ENCODE data around the gene MYO18B. TPM values are rescaled to one million over a fixed set of nuclear protein-coding genes. Genes with fewer than 3 reads are reported as not detected.

Gene MYO18B
- total and polyA plus RNA-seq, 9 donors = 0.02 to 0.23 (median 0.10) TPM; not detected in 5

DNA sequence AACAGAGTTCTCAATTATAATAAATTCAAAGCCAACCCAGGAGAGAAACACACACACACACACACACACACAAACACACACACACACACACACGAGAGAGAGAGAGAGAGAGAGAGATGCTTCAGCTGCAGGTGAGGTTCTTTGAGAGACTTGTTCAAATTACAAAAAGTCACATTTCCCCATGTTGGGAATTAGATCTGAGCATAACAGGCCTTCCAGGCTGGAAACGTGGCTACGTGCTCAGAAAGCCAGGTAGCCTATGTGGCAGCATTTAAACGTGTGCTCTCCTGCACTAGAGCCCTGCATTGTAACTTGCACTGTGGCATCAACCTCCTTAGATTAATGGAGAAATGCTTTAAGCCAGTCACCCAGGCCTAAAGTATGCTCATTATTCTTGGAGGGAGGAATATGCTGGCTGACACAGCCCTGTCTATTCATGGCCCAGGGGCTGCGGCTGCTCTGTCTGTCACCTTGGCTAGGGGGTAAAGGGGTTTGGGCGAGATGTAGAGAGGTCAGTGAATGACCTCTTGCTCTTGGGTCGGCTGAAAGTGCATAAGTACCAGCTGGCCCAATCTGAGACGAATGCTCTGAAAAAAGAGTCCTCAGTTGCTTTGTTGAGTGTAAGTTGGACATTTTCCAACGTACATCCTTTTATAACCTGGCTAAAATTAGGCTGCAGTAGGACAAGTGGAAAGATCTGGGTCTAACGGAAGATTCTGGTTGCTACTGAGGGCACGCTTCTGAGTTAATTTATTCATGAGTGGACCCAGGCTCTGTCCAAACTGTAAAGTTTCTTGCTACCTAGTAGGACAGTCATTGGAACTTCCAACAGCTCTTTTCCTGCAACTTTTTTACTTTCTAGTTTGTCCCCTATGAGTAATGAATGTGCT, 256.1 kb downstream of the MYO18B start:
- H3K36me3 ChIP-seq = no peaks in the 10 kb centered on the region
- intact Hi-C loops (cut with DNase I) = no loop called here
- WGBS, 3 donors = 43 to 58% (median 46%) methylated on average over 11 of the region's 11 CpGs
- no peak overlapping the region for H3K27ac ChIP-seq
- no peaks in the 10 kb centered on the region for H3K4me1 ChIP-seq (ENCODE audit: insufficient read depth)
- H3K27me3 ChIP-seq = no peaks in the 10 kb centered on the region
- TF ChIP-seq, protein P1, sequence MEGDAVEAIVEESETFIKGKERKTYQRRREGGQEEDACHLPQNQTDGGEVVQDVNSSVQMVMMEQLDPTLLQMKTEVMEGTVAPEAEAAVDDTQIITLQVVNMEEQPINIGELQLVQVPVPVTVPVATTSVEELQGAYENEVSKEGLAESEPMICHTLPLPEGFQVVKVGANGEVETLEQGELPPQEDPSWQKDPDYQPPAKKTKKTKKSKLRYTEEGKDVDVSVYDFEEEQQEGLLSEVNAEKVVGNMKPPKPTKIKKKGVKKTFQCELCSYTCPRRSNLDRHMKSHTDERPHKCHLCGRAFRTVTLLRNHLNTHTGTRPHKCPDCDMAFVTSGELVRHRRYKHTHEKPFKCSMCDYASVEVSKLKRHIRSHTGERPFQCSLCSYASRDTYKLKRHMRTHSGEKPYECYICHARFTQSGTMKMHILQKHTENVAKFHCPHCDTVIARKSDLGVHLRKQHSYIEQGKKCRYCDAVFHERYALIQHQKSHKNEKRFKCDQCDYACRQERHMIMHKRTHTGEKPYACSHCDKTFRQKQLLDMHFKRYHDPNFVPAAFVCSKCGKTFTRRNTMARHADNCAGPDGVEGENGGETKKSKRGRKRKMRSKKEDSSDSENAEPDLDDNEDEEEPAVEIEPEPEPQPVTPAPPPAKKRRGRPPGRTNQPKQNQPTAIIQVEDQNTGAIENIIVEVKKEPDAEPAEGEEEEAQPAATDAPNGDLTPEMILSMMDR (IDR thresholded peaks at IDR 0.05) = no peak
- no peak for TF ChIP-seq EP300 (IDR thresholded peaks at IDR 0.05)
- no peak for TF ChIP-seq POLR2A (IDR thresholded peaks at IDR 0.05)
- no peak for DNase-seq
- H3K4me3 ChIP-seq = no peak overlapping the region
- H3K9me3 ChIP-seq = no peaks in the 10 kb centered on the region

DNA sequence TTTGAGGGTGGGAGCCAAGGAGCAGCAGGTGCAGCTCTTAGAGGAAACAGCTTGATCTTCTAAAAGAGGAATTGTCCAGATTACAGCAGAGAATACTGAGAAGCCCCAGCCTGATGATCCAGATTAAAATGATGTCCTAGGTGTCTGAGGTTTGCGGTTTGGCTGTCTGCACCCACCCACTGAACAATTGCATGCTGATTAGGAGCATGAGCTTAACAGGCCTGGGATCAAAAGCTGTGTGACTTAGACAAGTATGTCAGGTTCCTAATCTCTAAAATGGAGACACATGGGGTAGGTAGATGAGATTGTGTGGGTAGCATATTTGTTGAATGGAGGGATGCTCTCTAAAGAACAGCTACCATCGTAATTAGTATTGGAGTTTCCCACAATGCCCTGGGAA, 260.5 kb downstream of the MYO18B start:
- no peaks in the 10 kb centered on the region for H3K4me1 ChIP-seq (ENCODE audit: insufficient read depth)
- DNase-seq = no peak
- H3K9me3 ChIP-seq = no peaks in the 10 kb centered on the region

DNA sequence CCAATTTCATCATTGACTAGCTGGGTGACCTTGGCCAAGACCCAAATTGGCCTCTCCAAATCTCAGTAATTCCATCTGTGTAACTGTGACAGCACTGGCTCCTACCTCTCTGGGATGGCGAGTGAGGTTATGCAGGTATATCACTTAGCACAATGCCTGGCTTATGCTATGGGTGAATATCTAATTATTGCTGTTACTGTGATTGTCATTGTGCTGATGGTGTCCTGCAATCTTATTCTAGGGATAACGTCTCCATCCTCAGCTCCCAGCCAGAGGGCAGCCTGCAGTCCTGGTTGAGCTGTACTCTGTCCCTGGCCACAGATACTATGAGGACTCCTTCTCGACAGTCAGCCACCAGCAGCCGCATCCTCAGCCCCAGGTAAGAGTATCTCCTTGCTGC, 262.5 kb downstream of the MYO18B start:
- Histone ChIP-seq H3K27me3 (no peaks in the 10 kb centered on the region), H3K9me3 (no peaks in the 10 kb centered on the region), H3K4me1 (ENCODE audit: insufficient read depth) (no peaks in the 10 kb centered on the region), H3K4me3 (no peak overlapping the region), H3K36me3 (no peaks in the 10 kb centered on the region), H3K27ac (no peak overlapping the region)
- intact Hi-C loops (cut with DNase I) = no loop called here
- TF ChIP-seq EP300 (IDR thresholded peaks at IDR 0.05) = no peak
- 82 to 86% (median 83%) methylated on average over 4 of the region's 4 CpGs for WGBS, 3 donors
- no peak for DNase-seq

More for the DNA sequence above, 260.5 kb downstream of the MYO18B start:
- no peak overlapping the region for H3K27ac ChIP-seq
- WGBS, 3 donors = 58 to 86% (median 81%) methylated on average over 2 of the region's 2 CpGs
- intact Hi-C loops (cut with DNase I) = no loop called here
- no peaks in the 10 kb centered on the region for H3K27me3 ChIP-seq
- TF ChIP-seq, protein P1 (IDR thresholded peaks at IDR 0.05) = no peak
- TF ChIP-seq EP300 (IDR thresholded peaks at IDR 0.05) (no peak), POLR2A (IDR thresholded peaks at IDR 0.05) (no peak)
- no peaks in the 10 kb centered on the region for H3K36me3 ChIP-seq
- no peak overlapping the region for H3K4me3 ChIP-seq

DNA sequence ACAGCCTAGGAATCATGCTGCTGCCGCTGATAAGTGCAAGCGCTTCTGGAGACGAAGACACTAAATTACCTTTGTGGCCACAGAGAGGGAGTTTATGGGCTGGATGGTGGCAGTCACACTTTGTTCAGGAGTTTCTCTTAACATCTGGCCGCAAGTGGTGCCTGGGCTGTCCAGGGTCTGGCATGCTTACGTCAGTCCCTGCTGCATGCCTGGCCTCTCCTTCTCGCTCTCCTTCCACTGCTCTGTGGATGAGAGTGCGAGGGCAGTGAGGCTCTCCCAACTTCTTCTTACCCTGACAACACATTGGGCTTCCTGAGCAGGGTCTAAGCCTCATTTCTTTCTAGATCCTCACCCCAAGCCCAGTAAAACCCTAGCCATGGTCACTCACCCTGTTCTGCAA, 266.6 kb downstream of the MYO18B start:
- Histone ChIP-seq H3K27ac (no peak overlapping the region), H3K27me3 (no peaks in the 10 kb centered on the region), H3K4me3 (no peak overlapping the region), H3K36me3 (no peaks in the 10 kb centered on the region), H3K9me3 (no peaks in the 10 kb centered on the region), H3K4me1 (ENCODE audit: insufficient read depth) (no peaks in the 10 kb centered on the region)
- DNase-seq = no peak
- TF ChIP-seq EP300 (IDR thresholded peaks at IDR 0.05) = no peak
- TF ChIP-seq, protein P1 (IDR thresholded peaks at IDR 0.05) = no peak
- TF ChIP-seq POLR2A (IDR thresholded peaks at IDR 0.05) = no peak
- intact Hi-C loops (cut with DNase I) = no loop called here
- 5 to 14% (median 11%) methylated on average over 7 of the region's 7 CpGs for WGBS, 3 donors

DNA sequence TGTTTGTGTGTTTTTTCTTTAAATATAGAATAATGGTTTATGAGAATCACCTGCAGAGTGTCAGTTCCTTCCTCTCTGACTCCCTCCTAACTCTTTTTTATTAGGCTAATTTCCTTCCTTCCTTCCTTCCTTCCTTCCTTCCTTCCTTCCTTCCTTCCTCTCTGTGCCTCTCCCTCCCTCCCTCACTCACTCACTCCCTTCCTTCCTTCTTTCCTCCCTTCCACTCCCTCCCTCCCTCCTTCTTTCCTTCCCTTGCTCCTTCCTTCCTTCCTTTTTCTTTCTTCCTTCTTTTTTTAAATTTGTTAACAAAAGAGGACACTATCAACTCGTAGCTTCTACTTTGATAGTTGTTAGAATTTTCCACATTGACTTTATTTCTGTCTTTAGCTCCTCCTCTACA, 274.9 kb downstream of the MYO18B start:
- no peak overlapping the region for H3K4me3 ChIP-seq
- TF ChIP-seq EP300 (IDR thresholded peaks at IDR 0.05) = no peak
- no peak for TF ChIP-seq POLR2A (IDR thresholded peaks at IDR 0.05)
- TF ChIP-seq, protein P1 (IDR thresholded peaks at IDR 0.05) = no peak
- intact Hi-C loops (cut with DNase I) = no loop called here
- no peaks in the 10 kb centered on the region for H3K36me3 ChIP-seq
- H3K27me3 ChIP-seq = no peaks in the 10 kb centered on the region
- WGBS, 3 donors = 33 to 61% (median 41%) methylated on average over 1 of the region's 1 CpG
- no peaks in the 10 kb centered on the region for H3K4me1 ChIP-seq (ENCODE audit: insufficient read depth)
- DNase-seq = no peak
- no peak overlapping the region for H3K27ac ChIP-seq
- H3K9me3 ChIP-seq = no peaks in the 10 kb centered on the region

All from ovary (tissue), 9 donors.